T-helper 1 cell (primary cell): ENCODE data around the gene ASCC1.
"Not testable (repeated sequence)": the region's sequence is repeated elsewhere in the genome, so short reads cannot be mapped to it uniquely, and the experiment has no call there.

Experiments
- DNase-seq, 5 donors: peaks; one replicate each; pipeline ENCODE4 v3.0.0-alpha.2; 2012 to 2020

The ASCC1 gene

DNA sequence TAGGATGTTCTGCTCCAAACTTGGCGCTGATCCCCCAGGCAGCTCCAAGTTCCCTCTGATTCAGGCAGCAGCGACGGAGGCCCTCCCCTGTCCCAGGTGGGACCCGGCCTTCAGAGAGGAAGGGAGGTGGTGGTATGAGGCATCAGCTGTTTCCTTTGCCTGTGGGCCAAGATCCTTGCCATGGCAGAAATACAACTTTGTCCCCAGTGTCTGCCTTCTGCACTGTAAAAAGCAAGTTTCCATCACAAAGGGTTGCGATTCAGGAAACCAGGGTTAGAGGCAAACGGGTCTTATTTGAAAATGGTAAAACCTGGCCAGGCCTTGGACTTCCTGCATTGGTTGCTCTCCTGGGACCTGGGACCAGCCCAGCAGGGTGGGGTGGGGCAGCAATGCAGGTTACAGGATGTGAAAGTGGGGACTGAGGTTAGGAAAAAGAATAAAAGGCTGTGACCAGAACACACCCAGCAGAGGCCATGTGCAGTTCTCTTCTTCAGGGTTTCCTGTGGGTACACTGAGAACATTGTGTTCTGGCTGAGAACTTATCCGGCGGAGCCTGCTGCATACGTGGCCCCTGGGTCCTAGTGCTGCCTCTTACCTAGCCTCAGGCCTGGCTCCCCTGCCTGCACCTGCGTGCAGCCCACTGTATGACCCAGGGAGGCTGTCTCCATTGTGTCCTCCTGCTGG, 32.5 kb upstream of the ASCC1 start:
- peak; percentile 39 to 93 (median 58) for DNase-seq

DNA sequence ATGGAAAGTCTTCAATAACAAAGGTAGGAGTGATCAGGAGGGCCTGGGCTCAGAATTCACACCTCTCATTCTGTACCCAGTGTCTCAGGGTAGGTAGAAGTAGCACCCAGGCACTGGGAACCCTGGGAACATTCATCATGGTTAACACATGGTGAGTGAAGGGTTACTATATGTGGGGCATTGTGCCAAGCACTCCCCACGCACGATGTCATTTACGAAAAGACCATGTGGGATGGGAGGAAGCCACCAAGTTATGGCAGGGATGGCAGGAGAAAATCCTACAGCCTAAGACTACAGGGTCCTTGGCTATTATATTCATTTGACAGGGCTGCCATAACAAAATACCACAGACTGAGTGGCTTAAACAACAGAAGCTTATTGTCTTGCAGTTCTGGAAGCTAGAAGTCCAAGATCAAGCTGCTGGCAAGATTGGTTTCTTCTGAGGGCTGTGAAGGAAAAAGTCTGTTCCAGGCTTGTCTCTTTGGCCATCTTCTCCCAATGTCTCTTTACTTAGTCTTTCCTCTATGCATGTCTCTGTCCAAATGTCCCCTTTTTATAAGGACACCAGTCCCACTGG, 30.0 kb upstream of the ASCC1 start:
- no peak for DNase-seq

DNA sequence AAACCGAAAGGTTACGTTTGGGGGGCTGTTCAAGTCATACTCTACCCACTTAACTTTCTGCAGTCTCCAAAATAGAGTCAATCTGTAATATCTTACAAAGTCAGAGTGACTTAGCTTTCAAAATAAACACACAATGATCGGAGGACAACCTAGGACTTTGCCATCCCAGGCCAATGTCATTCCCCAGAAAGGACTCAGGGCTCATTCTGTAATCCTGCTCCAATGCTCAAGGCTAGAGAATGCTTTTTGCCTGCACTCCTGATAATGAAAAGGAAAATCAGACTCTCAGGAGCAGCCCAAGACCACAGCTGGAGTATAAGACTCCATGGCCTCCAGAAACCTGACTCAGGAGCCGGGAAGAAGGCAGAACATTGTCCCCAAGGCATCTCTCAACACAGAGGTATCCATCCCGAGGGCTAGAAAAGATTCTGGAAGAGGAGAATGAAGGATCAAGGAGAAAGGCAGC, 28.5 kb upstream of the ASCC1 start:
- no peak for DNase-seq

DNA sequence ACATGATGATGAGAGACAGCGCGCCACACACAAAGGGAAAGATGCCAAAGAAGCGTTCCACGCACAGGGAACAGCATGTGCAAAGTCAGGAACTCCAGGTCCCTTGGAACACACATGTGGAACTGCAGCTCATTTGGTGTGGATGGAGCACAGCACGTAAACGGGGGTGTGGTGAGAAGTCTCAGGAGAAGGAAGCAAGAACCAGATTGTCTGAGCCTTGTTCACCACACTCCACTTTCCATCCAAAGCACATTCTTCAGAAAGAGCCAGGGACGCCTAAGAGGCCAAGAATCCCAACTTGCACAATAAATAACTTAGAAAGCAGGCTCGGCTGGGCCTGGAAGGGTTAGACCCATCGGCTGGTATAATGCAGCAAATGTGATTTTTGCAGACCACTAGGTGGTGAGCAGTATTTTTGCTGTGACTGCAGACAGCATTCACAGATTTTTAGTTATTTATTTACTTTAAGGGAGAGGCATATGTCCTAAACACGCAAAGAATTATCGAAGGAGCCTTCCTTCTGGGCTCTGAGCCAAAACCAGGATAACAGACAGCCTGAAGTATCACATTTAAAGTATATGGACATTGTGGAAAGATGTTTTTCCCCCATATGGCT, 27.9 kb upstream of the ASCC1 start:
- no peak for DNase-seq

DNA sequence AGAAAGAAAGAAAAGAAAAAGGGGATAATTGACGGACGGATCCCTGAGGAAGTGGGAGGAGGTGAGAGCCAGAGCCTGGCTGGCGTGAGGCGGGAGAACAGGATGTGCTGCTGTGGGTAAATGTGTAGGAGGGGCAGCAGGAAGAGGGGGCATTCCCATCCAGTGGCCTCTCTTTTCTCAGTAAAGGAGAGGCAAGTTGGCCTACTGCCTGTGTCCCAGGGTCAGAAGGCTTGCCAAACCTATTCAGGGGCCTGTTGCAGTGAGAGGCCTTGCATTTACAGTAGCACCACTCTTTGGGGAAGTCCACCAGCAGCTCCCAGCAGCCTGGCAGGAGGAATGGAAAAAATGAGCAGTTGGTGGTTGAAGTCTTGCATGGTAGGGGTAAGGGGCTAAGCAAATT, 26.6 kb upstream of the ASCC1 start:
- DNase-seq: no peak

DNA sequence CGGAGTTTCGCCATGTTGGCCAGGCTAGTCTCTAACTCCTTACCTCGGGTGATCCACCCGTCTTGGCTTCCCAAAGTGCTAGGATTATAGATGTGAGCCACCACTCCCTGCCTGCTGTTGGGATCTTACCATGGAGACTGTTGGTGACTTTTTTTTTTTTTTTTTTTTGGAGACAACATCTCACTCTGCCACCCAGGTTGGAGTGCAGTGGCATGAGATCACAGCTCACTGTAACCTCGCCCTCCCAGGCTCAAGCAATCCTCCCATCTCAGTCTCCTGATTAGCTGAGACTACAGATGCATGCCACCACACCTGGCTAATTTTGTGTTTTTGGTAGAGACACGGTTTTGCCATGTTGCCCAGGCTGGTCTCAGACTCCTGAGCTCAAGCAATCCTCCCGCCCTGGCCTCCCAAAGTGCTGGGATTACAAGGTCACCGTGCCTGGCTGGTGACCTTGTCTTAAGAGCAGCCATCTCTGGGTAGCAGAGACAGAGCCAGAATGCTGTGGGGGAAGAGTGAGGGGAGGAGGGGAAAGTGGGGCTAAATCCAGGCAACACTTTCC, 25.7 kb upstream of the ASCC1 start:
- DNase-seq: no peak

DNA sequence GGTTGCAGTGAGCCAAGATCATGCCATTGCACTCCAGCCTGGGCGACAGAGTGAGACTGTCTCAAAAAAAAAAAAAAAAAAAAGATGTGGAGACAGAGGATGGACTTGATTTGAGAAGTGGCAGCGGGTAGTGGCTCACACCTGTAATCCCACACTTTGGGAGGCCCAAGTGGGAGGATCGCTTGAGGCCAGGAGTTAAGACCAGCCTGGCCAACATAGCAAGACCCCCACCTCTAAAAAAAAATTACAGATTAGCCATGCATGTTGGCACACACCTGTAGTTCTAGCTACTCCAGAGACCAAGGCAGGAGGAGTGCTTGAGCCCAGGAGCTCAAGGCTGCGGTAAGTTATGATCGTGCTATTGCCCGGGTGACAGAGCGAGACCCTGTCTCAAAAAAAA, 24.3 kb upstream of the ASCC1 start:
- DNase-seq: no peak

DNA sequence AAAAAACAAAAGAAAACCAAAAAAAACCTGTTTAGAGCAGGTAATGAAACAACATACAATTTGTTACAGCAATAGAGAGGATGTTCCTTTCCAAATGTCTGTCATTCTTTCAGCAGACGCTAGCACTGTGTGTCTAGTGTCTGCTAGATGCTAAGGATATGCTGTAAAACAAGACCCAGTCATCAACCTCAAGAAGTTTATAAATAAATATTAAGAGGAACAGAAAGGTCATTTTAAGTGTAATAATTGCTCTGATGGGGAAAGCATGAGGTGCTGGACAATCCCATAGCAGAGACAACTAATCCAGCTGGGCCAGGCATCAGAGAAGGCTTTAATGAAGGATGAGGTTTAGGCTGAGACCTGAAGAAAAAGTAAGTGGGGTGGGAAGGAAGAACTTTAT, 23.3 kb upstream of the ASCC1 start:
- no peak for DNase-seq

DNA sequence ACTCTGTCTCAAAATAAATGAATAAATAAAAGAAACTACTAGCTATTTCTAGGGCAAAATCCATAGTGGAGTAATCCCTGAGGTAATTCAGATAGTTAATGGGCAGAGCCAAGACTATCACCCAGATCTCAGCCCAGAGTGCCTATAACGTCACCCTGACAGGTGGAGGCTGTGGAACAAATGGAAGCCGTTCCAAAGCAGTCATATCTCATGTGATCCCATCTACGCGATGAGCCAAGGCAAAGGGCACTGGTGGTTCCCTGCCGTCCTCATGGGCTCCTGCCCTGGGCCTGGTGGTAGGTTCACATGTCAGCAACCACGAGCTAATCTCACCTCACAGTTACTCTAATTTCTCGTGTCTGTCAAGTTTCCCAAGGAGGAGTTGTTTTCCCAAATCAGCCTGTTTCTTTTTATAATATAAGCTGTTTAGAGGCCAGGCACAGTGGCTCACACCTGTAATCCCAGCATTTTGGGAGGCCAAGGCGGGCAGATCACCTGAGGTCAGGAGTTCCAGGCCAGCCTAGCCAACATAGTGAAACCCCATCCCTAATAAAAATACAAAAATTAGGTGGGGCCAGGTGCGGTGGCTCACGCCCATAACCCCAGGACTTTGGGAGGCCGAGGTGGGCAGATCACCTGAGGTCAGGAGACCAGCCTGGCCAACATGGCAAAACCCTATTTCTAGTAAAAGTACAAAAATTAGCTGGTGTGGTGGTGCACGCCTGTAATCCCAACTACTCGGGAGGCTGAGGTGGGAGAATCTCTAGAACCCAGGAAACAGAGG, 22.5 kb upstream of the ASCC1 start:
- DNase-seq: no peak

DNA sequence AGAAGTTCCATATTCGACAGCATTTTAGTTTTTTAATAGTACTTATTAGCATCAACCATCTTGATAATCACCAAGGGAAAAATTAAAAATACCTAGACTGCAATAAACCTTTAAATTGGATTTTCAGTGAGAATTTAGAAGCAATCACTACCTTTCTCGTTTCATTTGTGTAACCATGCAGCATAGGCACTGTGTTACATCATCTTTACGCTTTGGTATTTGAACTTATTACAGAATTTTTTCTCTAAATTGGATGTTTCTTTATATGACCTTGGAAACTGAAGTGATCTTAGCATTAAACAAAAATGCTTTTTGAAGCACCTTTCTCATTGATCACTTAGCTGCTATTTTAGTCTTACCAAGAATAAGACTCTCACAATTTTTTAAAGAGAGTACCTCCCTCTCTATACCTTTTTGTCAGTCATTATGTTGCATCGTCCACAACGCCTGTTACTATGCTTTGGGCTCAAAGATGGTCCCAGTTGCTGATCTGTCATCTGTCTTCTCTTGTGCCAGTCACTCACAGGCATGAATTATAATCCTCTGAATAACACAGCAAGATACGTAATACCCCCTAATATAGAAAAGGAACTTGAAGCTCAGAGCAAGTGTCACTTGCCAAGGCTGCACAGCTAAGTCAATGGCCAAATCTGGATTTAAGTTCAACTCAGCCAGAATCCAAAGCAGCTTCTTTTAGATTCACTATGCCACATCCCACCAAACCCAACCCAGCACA, 19.6 kb upstream of the ASCC1 start:
- DNase-seq: no peak

DNA sequence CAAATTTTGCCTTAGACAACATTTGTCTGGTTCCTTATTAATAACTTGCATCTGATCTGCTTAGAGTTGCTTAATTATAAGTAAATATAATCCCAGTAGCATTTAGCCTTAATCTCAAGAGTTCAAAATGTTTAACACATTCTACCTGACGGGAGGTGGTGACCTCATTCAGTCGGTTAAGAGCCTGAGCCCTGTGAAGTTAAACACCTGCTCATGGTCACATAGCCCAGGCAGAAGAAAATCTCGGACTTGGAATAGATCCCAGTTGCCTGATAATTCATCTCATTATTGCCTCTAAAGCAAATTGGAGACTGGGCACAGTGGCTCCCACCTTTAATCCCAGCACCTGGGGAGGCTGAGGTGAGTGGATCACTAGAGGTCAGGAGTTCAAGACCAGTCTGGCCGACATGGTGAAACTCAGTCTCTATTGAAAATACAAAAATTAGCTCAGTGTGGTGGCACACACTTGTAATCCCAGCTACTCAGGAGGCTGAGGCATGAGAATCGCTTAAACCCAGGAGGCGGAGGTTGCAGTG, 18.6 kb upstream of the ASCC1 start:
- no peak for DNase-seq

DNA sequence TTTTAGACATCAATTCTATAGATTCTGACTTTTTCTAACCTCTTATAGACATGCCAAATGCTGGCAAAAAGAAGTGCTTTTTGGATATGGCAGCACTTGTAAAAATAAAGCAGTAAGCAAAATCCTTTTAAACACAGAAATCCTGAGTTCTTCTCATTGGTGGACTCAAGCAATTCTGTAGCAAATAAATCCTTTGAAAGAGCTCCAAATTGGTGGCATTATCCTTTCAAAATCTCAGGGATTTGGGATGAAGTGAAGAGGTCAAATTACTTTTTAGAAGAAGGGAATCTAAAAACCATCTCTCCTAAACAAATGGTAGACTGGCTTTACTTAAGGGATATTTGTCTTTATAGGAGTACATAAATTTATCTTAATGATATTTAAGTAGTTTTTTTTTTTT, 17.5 kb upstream of the ASCC1 start:
- no peak for DNase-seq

DNA sequence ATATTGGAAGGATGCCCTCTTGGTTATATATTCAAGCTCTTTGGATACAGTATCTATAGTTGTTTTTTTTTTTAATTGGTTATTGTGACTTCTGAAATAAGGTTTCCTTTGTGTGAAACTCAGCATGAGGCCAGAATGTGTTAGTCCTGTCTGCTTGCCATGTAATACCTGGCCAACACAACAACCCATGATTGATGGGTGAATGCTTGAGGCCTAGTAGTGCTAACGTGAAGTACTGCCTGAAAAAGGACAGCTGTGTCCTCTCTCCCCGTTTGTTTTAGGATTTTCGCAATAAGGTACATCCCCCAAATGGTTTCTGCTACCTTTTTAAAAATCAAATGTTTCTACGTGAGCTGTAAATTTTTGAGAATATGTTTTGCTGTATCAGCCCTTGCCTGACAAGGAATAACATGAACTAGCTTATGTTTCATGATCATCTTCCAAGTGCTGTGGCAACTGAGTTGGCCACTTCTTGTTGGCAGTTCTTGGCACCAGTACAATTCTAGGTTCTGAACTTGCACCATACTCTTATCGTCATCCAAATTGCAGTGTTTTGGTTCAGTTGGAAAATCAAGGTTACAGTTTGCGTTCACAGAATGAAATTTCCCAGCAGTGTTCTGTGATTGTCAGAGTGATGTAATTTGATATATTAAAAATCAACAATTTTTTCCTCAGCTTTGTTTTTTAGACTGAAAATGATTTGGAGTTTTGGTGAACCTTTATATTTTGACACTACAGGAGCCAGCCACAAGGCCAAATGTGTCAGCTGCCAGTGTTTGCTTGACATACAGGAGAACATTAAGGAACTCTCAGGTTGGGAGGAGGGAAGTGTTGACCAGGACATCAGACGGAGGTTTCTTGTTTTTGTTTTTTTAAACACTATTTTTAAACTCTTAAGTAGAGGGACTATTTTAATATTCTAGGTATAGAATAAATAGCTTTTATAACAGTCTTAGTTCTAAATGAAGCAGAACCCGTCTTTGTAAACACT, 13.5 kb upstream of the ASCC1 start:
- DNase-seq: no peak

DNA sequence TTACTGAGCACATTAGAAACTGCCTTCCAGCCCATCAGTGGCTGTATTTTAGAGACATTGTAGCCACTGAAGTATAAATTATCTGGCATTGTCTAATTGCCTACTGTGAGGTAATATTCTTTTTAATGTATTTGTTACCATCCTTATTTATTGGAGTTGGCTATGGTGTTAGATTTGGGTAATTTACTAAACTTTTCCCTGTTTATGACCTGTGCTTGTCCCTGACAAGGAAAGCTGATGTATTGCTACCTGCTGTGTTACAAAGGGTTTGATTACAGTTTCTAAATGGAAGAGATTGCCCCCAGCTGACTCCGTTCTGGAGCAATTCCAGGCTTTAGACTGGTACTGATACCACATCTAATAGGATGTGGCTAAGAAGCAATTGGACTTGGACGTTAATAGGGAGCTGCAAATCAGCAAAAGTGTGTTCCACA, 12.3 kb upstream of the ASCC1 start:
- no peak for DNase-seq

DNA sequence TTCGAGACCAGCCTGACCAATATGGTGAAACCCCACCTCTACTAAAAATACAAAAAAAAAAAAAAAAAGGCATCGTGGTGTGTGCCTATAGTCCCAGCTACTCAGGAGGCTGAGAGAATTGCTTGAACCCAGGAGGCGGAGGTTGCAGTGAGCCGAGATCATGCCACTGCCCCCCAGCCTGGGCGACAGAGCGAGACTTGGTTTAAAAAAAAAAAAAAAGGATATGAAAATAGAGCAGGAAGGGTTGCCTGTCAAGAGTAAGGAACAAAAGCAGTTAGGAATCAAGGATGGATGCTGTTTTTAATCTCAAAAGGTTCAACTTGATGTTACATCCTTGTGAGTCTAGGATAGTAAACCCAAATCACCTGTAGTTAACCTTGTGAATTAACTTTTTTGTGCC, 11.8 kb upstream of the ASCC1 start:
- no peak for DNase-seq

DNA sequence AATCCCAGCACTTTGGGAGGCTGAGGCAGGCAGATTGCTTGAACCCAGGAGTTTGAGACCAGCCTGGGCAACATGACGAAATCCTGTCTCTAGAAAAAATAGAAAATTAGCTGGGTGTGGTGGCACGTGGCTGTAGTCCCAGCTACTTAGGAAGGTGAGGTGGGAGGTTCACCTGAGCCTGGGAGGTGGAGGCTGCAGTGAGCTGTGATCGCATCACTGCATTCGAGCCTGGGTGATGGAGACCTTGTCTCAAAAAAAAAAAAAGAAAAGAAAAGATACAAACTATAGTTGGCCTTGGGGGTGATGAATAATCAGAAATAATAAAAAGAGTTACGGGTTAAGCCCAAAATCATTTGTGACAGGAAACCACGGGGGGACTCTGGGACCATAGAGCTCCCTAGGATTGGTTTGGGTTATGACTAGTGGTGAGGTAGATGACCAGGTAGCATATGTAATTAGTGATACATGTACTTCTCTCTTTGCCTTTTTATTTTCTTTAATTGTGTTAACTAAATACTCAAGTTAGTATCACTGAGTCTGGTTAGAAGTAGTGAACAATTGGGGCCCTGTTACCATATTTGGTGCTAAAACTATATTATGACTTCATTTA, 10.4 kb upstream of the ASCC1 start:
- DNase-seq: no peak

DNA sequence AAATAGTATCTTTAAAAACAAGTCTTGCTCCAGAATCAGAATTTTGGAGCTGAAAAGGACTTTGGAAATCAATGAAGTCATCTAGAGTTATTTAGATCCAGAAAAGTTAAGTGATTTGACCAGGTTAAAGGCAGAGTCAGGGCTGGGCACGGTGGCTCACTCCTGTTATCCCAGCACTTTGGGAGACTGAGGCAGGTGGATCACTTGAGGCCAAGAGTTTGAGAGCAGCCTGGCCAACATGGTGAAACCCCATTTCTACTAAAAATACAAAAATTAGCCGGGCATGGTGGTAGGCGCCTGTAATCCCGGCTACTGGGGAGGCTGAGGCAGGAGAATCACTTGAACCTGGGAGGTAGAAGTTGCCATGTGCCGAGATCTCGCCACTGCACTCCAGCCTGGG, 8.1 kb upstream of the ASCC1 start:
- not testable (repeated sequence) for DNase-seq

DNA sequence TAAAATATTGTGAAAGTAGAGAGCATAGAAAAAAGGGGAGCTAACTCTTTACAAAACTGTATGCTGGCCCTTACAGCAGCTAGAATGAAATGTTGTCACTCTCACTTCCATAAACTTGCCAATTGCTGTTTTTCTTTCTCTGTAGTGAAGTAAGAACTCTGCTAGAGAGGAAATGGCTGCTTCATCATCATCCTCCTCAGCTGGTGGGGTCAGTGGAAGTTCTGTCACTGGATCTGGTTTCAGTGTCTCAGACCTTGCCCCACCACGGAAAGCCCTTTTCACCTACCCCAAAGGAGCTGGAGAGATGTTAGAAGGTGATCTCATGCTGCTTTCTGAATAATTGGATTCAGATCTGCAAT, 7.6 kb upstream of the ASCC1 start:
- no peak for DNase-seq

DNA sequence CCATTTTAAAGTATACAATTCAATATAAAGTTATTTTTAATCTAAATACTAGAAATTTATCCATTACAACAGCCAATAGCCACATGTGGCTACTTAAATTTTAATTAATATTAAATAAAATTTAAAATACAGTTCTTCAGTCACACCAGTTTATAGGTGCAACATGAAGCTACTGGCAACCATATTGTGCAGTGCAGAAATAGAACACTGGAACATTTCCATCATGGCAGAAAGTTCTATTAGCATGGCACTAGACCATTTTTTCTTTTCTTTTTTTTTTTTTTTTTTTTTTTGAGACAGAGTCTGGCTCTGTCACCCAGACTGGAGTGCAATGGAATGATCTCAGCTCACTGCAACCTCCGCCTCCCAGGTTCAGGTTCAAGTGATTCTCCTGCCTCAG, 5.2 kb upstream of the ASCC1 start:
- DNase-seq: no peak

DNA sequence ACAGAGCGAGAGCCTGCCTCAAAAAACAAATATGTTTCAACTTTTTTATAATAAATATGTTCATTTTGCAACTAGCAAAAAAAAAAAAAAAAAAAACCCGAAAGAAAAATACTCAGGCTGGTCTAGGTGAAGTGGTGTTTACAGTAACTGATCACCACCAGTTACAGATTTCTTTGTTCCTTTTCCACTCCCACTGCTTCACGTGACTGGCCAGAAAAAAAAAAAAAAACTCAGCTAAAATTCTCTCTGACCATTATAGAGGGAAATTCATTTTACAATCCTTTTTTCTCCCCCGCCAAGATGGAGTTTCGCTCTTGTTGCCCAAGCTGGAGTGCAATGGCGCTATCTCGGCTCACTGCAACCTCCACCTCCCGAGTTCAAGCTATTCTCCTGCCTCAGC, 4.6 kb upstream of the ASCC1 start:
- DNase-seq: no peak
